GM12872 (cell line): ENCODE measurements around the gene HPS5.

ENCODE experiments used
- TF ChIP-seq, protein P1 (sequence below): IDR thresholded peaks from 3 replicates; pipeline ENCODE4 v1.5.1; 2011; ENCODE audit warnings: low read depth, mild to moderate bottlenecking, low read length, moderate library complexity; ENCODE audit not compliant: insufficient read depth

The HPS5 gene

DNA sequence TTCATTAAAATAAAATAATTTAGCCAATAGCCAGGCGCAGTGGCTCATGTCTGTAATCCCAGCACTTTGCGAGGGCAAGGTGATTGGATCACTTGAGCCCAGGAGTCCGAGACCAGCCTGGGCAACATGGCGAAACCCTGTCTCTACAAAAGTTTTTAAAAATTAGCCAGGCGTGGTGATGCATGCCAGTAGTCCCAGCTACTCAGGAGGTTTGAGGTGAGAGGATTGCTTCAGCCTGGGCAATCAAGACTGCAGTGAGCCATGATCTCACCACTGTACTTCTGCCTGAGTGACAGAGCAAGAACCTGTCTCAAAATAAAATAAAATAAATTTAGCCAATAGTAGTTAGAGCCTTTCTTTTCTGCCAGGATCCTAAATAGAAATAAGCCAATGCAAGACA, 12.2 kb downstream of the HPS5 start:
- TF ChIP-seq, protein P1, sequence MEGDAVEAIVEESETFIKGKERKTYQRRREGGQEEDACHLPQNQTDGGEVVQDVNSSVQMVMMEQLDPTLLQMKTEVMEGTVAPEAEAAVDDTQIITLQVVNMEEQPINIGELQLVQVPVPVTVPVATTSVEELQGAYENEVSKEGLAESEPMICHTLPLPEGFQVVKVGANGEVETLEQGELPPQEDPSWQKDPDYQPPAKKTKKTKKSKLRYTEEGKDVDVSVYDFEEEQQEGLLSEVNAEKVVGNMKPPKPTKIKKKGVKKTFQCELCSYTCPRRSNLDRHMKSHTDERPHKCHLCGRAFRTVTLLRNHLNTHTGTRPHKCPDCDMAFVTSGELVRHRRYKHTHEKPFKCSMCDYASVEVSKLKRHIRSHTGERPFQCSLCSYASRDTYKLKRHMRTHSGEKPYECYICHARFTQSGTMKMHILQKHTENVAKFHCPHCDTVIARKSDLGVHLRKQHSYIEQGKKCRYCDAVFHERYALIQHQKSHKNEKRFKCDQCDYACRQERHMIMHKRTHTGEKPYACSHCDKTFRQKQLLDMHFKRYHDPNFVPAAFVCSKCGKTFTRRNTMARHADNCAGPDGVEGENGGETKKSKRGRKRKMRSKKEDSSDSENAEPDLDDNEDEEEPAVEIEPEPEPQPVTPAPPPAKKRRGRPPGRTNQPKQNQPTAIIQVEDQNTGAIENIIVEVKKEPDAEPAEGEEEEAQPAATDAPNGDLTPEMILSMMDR: no peak

DNA sequence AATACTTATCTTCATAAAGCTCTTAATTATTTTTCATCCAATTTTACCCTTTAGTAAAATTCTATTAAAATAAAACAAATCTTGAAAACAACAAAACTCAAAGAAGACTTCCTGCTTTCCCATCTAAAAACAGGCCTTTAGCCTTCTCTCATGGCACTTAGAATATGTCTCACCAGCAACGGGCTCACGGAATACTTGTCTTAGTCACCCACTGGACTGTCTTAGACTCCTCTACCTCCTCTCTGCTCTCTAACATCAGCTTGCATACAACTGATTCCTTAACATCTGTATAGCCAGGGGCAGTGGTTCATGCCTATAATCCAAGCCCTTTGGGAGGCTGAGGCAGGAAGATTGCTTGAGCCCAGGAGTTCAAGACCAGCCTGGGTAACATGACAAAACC, 13.7 kb downstream of the HPS5 start:
- TF ChIP-seq, protein P1: no peak

DNA sequence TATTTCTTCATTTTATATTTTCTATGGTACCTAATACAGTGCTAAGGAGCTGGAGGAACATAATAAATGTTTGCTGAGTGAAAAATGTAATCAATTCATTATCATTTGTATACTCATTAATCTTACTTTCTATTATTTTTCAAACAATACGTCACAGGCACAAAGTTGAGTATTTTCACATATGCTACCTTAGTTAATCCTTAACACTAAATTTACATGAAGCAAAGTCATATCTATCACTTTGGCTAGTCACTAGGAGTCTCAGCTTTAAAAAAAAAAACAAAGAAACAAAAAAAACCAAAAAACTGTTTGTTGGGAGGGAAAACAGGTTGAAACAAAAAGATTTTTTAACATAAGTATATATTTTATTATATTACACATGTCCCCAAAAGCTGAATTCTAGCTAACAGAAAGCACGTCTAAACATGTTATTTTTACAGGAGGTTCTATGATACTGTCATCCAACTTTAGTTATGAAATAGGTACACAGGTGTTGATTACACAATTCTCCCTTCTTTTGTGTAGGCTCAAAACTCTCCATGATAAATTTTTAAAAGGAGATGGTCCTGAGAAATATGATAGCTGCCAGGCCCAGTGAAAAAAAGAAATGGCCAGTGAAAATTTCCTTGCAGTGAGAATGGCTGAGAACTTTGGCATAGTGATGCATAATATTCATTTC, 14.3 kb downstream of the HPS5 start:
- TF ChIP-seq, protein P1: no peak

DNA sequence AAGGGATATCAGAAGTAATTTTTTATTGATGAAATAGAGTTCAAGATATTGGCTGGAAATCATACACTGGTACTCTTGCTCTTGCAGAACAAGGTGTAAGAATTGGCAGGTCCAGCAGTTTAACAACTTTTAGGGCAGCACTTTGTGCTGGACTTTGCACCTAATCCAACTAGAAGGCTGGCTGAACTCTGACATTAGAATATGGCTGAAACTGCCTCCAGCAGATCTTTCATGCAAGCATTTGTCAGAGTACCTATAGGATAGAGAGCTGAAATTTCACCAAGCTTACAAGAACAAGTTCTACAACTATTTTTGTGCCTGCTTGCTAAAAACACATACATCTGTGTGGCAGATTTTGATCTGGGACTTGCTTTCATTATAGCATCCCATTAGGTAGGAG, 17.2 kb downstream of the HPS5 start:
- TF ChIP-seq, protein P1: no peak

DNA sequence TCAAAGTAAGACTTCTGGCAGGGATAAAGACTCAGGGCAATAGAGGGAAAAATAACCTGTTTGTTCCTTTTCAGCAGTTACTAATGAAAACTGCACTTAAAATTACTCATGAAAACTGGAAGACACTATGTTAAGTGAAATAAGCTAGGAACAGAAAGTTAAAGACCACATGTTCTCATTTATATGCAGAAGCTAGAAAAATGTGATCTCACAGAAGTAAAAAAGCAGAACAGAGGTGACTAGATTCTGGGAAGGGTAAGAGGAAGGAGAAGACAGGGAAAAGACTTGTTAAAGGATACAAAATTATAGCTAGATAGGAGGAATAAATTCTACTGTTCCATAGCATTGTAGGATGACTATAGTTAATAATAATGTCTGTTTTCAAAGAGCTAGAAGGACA, 22.2 kb downstream of the HPS5 start:
- TF ChIP-seq, protein P1: no peak

DNA sequence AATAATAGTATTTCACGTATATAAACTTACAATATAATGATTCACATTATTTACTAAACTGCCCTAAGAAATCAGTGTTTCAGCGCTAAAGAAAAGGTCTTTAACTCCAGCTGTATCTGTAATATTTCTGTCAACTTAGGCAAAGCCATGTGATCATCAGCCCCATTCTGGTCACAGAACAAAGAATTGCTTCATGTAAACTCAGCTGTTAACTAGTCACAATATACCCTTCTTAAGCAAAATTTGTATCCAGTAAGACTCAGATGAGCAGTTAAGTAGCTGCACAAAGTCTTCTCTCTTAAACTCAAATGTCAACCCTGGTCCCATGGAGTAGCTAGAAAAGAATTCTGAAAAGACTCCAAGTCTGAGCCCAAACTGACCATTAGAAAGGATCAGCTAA, 26.6 kb downstream of the HPS5 start:
- TF ChIP-seq, protein P1: no peak

DNA sequence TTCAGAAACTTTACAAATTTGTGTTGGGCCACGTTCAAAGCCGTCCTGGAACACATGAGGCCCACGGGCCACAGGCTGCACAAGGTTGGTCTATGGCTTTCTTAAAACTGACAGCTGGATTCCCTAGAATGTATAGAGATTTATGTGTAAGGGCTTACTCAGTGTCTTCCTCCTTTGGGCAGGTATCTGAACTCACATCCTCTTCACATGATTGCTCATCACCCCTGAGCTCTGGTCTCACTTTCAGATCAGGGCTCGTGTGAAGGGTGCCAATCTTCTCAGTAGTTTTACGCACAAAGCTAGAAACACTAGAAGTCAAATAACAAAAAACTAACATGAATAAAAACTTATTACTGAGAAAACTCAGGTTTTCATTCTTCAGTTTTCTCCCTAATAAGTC, 27.1 kb downstream of the HPS5 start:
- TF ChIP-seq, protein P1: no peak

DNA sequence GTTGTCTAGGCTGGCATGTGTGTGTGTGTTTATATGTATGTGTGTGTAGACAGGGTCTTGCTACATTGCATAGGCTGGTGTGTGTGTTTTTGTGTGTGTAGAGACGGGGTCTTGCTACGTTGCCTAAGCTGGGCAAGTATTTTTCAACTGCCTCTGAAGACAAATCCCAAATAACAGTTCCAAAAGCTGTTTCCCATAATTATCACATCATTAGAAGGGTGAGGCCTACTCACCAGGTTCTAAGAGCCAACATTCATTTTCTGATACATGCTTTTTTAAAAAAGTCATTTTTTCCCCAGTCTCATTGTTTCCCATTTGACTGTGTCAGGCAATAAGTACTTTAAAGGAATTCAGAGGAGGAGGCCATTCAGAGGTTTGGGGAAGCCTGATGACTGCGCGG, 33.0 kb downstream of the HPS5 start:
- TF ChIP-seq, protein P1: no peak
